ENCODE measurements around the gene NANS. TPM values are rescaled to one million over a fixed set of nuclear protein-coding genes. Genes with fewer than 3 reads are reported as not detected.
A peak's percentile ranks its signal among the peaks of the same experiment; 100 is the strongest.

The NANS gene
- polyA plus RNA-seq, 3 donors = 41.3 to 109 (median 95.9) TPM

DNA sequence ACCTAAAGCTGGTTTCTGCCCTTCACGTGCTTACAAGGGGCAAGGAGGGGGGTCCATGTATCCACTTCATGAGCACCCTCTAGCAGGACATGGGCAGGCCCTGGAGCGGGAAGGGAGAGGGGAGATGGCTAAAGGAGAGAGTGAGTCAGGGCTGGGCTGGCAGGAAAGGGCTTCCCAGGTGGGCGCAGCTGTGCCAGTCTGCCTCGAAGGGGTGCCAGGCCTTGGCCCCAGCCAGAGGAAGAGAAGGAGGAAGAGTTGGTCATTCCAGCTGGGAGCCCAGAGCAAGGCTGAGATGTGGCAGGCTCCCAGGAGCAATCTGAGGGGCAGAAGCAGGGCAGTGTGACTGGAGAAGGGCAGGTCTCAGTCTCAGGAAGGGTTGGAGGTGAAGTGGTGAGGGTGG is 37.8 kb downstream of the NANS start:
- Histone ChIP-seq H3K4me3 (replicated peaks in 1 of 3; ENCODE audit: low read depth in 2 of 3, low read length in 3 of 3) (no peak overlapping the region), H3K4me2 (replicated peaks; ENCODE audit: extremely low read depth, low read length, poor library complexity, severe bottlenecking) (no peak overlapping the region), H3K27me3 (ENCODE audit: control insufficient read depth in 2 of 2, insufficient read depth in 2 of 2, low read length in 2 of 2) (no peaks in the 10 kb centered on the region), H3K4me1 (ENCODE audit: control insufficient read depth in 1 of 2, insufficient read depth in 2 of 2, low read length in 2 of 2) (no peaks in the 10 kb centered on the region), H2AFZ (ENCODE audit: insufficient read depth, low read depth, low read length, poor library complexity, severe bottlenecking) (no peak overlapping the region), H3K9ac (ENCODE audit: insufficient read depth, low read length, poor library complexity, severe bottlenecking) (no peak overlapping the region), H3K79me2 (ENCODE audit: insufficient read depth, low read length) (peaks cover 11% of the 10 kb centered on the region), H3K9me3 (replicated peaks in 1 of 2; ENCODE audit: control insufficient read depth in 1 of 2, insufficient read depth in 1 of 2, low read length in 2 of 2) (no peaks in the 10 kb centered on the region), H3K36me3 (replicated peaks in 1 of 2; ENCODE audit: control insufficient read depth in 1 of 2, insufficient read depth in 2 of 2, low read length in 2 of 2) (peaks cover 75 to 89% of the 10 kb centered on the region in 2 donors), H4K20me1 (ENCODE audit: insufficient read depth, low read length) (peaks cover 15% of the 10 kb centered on the region), H3K27ac (ENCODE audit: low read depth in 1 of 2, low read length in 2 of 2) (peak overlapping the region in 1 of 2 donors; percentile 16)
- H3K9me3 Mint-ChIP-seq = peaks cover 0 to 2% (median 0%) of the 10 kb centered on the region in 7 donors
- H3K27ac Mint-ChIP-seq = peak overlapping the region in 6 of 7 donors; percentile 19 to 69 (median 58)
- no peaks in the 10 kb centered on the region for H3K27me3 Mint-ChIP-seq (ENCODE audit: low read depth in 3 of 3)
- no peak for DNase-seq
- 83% methylated on average over 4 of the region's 4 CpGs for WGBS (ENCODE audit: insufficient coverage)
- peaks cover 72 to 94% of the 10 kb centered on the region in 2 donors for H3K36me3 Mint-ChIP-seq
- peaks cover 15% of the 10 kb centered on the region for H3K4me1 Mint-ChIP-seq
- TF ChIP-seq, protein P1, sequence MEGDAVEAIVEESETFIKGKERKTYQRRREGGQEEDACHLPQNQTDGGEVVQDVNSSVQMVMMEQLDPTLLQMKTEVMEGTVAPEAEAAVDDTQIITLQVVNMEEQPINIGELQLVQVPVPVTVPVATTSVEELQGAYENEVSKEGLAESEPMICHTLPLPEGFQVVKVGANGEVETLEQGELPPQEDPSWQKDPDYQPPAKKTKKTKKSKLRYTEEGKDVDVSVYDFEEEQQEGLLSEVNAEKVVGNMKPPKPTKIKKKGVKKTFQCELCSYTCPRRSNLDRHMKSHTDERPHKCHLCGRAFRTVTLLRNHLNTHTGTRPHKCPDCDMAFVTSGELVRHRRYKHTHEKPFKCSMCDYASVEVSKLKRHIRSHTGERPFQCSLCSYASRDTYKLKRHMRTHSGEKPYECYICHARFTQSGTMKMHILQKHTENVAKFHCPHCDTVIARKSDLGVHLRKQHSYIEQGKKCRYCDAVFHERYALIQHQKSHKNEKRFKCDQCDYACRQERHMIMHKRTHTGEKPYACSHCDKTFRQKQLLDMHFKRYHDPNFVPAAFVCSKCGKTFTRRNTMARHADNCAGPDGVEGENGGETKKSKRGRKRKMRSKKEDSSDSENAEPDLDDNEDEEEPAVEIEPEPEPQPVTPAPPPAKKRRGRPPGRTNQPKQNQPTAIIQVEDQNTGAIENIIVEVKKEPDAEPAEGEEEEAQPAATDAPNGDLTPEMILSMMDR (IDR thresholded peaks at IDR 0.05) = no peak
- H3K4me3 Mint-ChIP-seq = no peak overlapping the region
- intact Hi-C loops (cut with micrococcal nuclease) = no loop called here

DNA sequence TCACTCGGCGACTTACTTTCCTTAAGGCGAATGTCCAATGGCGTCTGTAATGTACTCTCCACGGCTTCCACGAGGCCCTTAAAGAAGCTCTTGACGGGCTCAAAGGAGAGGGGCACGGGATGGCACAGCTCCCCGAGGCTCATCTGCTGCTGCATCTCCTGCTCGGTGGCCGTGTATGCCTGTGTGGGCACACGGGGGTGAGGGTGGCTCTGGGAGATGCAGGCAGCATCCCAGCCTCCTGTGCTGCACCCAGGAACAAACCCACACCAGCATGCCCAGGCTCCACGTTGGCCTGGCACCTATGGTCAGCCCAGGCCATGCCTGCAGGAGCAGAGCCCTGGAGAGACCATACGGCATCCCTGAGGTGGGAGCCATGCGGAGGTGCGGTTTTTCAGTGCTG is 38.3 kb downstream of the NANS start:
- Mint-ChIP-seq H3K4me1 (peaks cover 15% of the 10 kb centered on the region), H3K4me3 (no peak overlapping the region), H3K27me3 (ENCODE audit: low read depth in 3 of 3) (no peaks in the 10 kb centered on the region), H3K36me3 (peaks cover 71 to 94% of the 10 kb centered on the region in 2 donors), H3K9me3 (peaks cover 0 to 2% (median 0%) of the 10 kb centered on the region in 7 donors), H3K27ac (no peak overlapping the region)
- peaks cover 77 to 89% of the 10 kb centered on the region in 2 donors for H3K36me3 ChIP-seq (replicated peaks in 1 of 2; ENCODE audit: control insufficient read depth in 1 of 2, insufficient read depth in 2 of 2, low read length in 2 of 2)
- H3K9ac ChIP-seq (ENCODE audit: insufficient read depth, low read length, poor library complexity, severe bottlenecking) = no peak overlapping the region
- H3K27me3 ChIP-seq (ENCODE audit: control insufficient read depth in 2 of 2, insufficient read depth in 2 of 2, low read length in 2 of 2) = no peaks in the 10 kb centered on the region
- H3K79me2 ChIP-seq (ENCODE audit: insufficient read depth, low read length) = peaks cover 16% of the 10 kb centered on the region
- H3K9me3 ChIP-seq (replicated peaks in 1 of 2; ENCODE audit: control insufficient read depth in 1 of 2, insufficient read depth in 1 of 2, low read length in 2 of 2) = no peaks in the 10 kb centered on the region
- no peak overlapping the region for H3K4me2 ChIP-seq (replicated peaks; ENCODE audit: extremely low read depth, low read length, poor library complexity, severe bottlenecking)
- WGBS (ENCODE audit: insufficient coverage) = 96% methylated on average over 14 of the region's 16 CpGs
- intact Hi-C loops (cut with micrococcal nuclease) = no loop called here
- H3K4me1 ChIP-seq (ENCODE audit: control insufficient read depth in 1 of 2, insufficient read depth in 2 of 2, low read length in 2 of 2) = no peaks in the 10 kb centered on the region
- H3K4me3 ChIP-seq (replicated peaks in 1 of 3; ENCODE audit: low read depth in 2 of 3, low read length in 3 of 3) = no peak overlapping the region
- H2AFZ ChIP-seq (ENCODE audit: insufficient read depth, low read depth, low read length, poor library complexity, severe bottlenecking) = no peak overlapping the region
- TF ChIP-seq, protein P1 (IDR thresholded peaks at IDR 0.05) = no peak
- H4K20me1 ChIP-seq (ENCODE audit: insufficient read depth, low read length) = peaks cover 15% of the 10 kb centered on the region
- no peak for DNase-seq
- peak overlapping the region in 1 of 2 donors; percentile 16 for H3K27ac ChIP-seq (ENCODE audit: low read depth in 1 of 2, low read length in 2 of 2)

Measured in CD14-positive monocyte (primary cell).